WTC11 (cell line): Measurements from ENCODE around the gene ARID3B. TPM values are rescaled to one million over a fixed set of nuclear protein-coding genes. Genes with fewer than 3 reads are reported as not detected.

Experiments
- ATAC-seq: fragments of 200-7000 bp; cut with Tn5 transposase; 2 replicates; pipeline ENCODE4 v1.10.0; 2021; ENCODE audit warnings: mild to moderate bottlenecking, moderate library complexity
- CTCF ChIA-PET: fragments of 300-600 bp; sonication (Branson Sonifier 250); formaldehyde crosslinking; loops from one replicate; lab custom pipeline; 2021; ENCODE audit warnings: antibody characterized with exemption; lab: Charles Lee
- POLR2A ChIA-PET: fragments of 350-600 bp; sonication (Branson Sonifier 250); formaldehyde crosslinking; loops from one replicate; lab custom pipeline; 2021; ENCODE audit warnings: antibody characterized with exemption; lab: Charles Lee
- DNase-seq: peaks from one replicate; pipeline ENCODE4 v3.0.0; 2021; ENCODE audit warnings: low spot score
- H3K27ac Mint-ChIP-seq: 2 replicates; pipeline ENCODE4 v1.8.0; 2021; ENCODE audit warnings: mixed read lengths
- H3K27me3 Mint-ChIP-seq: 2 replicates; pipeline ENCODE4 v1.8.0; 2021; ENCODE audit warnings: low read depth, mild to moderate bottlenecking, moderate library complexity, mixed read lengths
- H3K36me3 Mint-ChIP-seq: 2 replicates; pipeline ENCODE4 v1.8.0; 2021; ENCODE audit warnings: mixed read lengths
- H3K4me1 Mint-ChIP-seq: 2 replicates; pipeline ENCODE4 v1.8.0; 2022; ENCODE audit warnings: mixed read lengths
- H3K4me3 Mint-ChIP-seq: 2 replicates; pipeline ENCODE4 v1.8.0; 2021; ENCODE audit warnings: mild to moderate bottlenecking, moderate library complexity, mixed read lengths
- H3K9me3 Mint-ChIP-seq: 2 replicates; pipeline ENCODE4 v1.8.0; 2021; ENCODE audit warnings: mixed read lengths
- AR ChIP-seq: fragments of 250-450 bp; sonication (Bioruptor Pico); IDR thresholded peaks from 2 replicates; pipeline ENCODE4 v1.9.0; 2021; ENCODE audit warnings: mild to moderate bottlenecking
- CBFB ChIP-seq: sonication (generic); formaldehyde crosslinking; IDR thresholded peaks from 2 replicates; pipeline ENCODE4 v1.8.1; 2022; ENCODE audit warnings: mild to moderate bottlenecking, low read depth, missing genetic modification reagents
- E2F1 ChIP-seq: sonication (generic); formaldehyde crosslinking; IDR thresholded peaks from 2 replicates; pipeline ENCODE4 v1.8.0; 2022; ENCODE audit warnings: mild to moderate bottlenecking, missing genetic modification reagents
- ESRRA ChIP-seq: sonication (generic); formaldehyde crosslinking; IDR thresholded peaks from 2 replicates; pipeline ENCODE4 v1.8.1; 2022; ENCODE audit warnings: mild to moderate bottlenecking, missing genetic modification reagents, borderline replicate concordance
- GRHL2 ChIP-seq: fragments of 250-450 bp; sonication (Bioruptor Pico); IDR thresholded peaks from 2 replicates; pipeline ENCODE4 v1.8.0; 2022; ENCODE audit warnings: mild to moderate bottlenecking, moderate library complexity; ENCODE audit not compliant: insufficient replicate concordance, severe bottlenecking
- HMGA2 ChIP-seq: fragments of 250-450 bp; sonication (Bioruptor Pico); IDR thresholded peaks from 2 replicates; pipeline ENCODE4 v1.4.0; 2021; ENCODE audit warnings: mild to moderate bottlenecking, moderate library complexity
- IRF1 ChIP-seq: sonication (generic); formaldehyde crosslinking; IDR thresholded peaks from 2 replicates; pipeline ENCODE4 v1.8.0; 2023; ENCODE audit warnings: missing genetic modification reagents
- IRF2 ChIP-seq: sonication (generic); formaldehyde crosslinking; IDR thresholded peaks from 2 replicates; pipeline ENCODE4 v1.8.0; 2022; ENCODE audit warnings: low read depth, missing genetic modification reagents, borderline replicate concordance
- JAZF1 ChIP-seq: fragments of 250-450 bp; sonication (Bioruptor Pico); IDR thresholded peaks from 2 replicates; pipeline ENCODE4 v1.9.0; 2021; ENCODE audit warnings: moderate library complexity, mild to moderate bottlenecking, inconsistent platforms
- KAT7 ChIP-seq: sonication (generic); formaldehyde crosslinking; IDR thresholded peaks from 2 replicates; pipeline ENCODE4 v1.8.1; 2023; ENCODE audit warnings: missing genetic modification reagents, mild to moderate bottlenecking, borderline replicate concordance
- NFYB ChIP-seq: sonication (generic); formaldehyde crosslinking; conservative IDR thresholded peaks from 2 replicates; pipeline ENCODE4 v1.8.0; 2022; ENCODE audit warnings: low read depth, missing genetic modification reagents
- NR1H2 ChIP-seq: sonication (generic); formaldehyde crosslinking; IDR thresholded peaks from 2 replicates; pipeline ENCODE4 v1.9.0; 2021; ENCODE audit warnings: mild to moderate bottlenecking, moderate library complexity, missing genetic modification reagents
- NR3C1 ChIP-seq: sonication (generic); formaldehyde crosslinking; conservative IDR thresholded peaks from 2 replicates; pipeline ENCODE4 v1.8.1; 2023; ENCODE audit warnings: low read depth, mild to moderate bottlenecking, missing genetic modification reagents
- OVOL2 ChIP-seq: fragments of 250-450 bp; sonication (Bioruptor Pico); IDR thresholded peaks from 2 replicates; pipeline ENCODE4 v1.9.0; 2021; ENCODE audit warnings: mild to moderate bottlenecking, borderline replicate concordance
- RELA ChIP-seq: sonication (generic); formaldehyde crosslinking; IDR thresholded peaks from 2 replicates; pipeline ENCODE4 v1.8.1; 2022; ENCODE audit warnings: missing genetic modification reagents, mild to moderate bottlenecking, borderline replicate concordance
- RORB ChIP-seq: fragments of 250-450 bp; sonication (Bioruptor Pico); IDR thresholded peaks from 2 replicates; pipeline ENCODE4 v1.9.0; 2021; ENCODE audit warnings: mild to moderate bottlenecking
- SMAD3 ChIP-seq: sonication (generic); formaldehyde crosslinking; IDR thresholded peaks from 2 replicates; pipeline ENCODE4 v1.8.0; 2022; ENCODE audit warnings: missing genetic modification reagents, mild to moderate bottlenecking, borderline replicate concordance
- ZNF121 ChIP-seq: sonication (generic); formaldehyde crosslinking; IDR thresholded peaks from 2 replicates; pipeline ENCODE4 v1.8.0; 2023; ENCODE audit warnings: missing genetic modification reagents
- total RNA-seq: library from RNA; stranded (reverse); gene quantifications from 3 replicates; pipeline ENCODE4 v1.2.3, GENCODE V29; 2021

The ARID3B gene
- total RNA-seq, 1 experiment from 2014 or later: 133 TPM

- H3K36me3 Mint-ChIP-seq: peaks cover 57% of the 10 kb centered on the region
- no peak overlapping the region for H3K4me3 Mint-ChIP-seq
- no peak overlapping the region for H3K27ac Mint-ChIP-seq
- DNase-seq (peak; percentile 50), ATAC-seq (peak; percentile 64)
- CTCF ChIA-PET: interaction anchor here (0.5 to 14.6 kb wide), 34 partner anchors 11 to 410 kb away, joined by 3 to 409 read pairs (median 6); partner anchors contain the start of genes ARID3B, CLK3, CSK and CYP1A1
- POLR2A ChIA-PET: interaction anchor here (1.1 kb wide), 1 partner anchor 130 kb away, joined by 3 read pairs; no protein-coding TSS in a partner anchor
- TF ChIP-seq GRHL2 (CRISPR knock-in tag): no peak
- 0 out of 2 replicates have a peak, but pooled peaks have one; percentile 42 for TF ChIP-seq RELA (CRISPR knock-in tag)
- no peak for TF ChIP-seq AR (CRISPR knock-in tag)
- TF ChIP-seq KAT7 (CRISPR knock-in tag): 0 out of 2 replicates have a peak, but pooled peaks have one; percentile 67
- no peak for TF ChIP-seq JAZF1
- H3K4me1 Mint-ChIP-seq: no peaks in the 10 kb centered on the region
- no peaks in the 10 kb centered on the region for H3K27me3 Mint-ChIP-seq
- no peaks in the 10 kb centered on the region for H3K9me3 Mint-ChIP-seq
Observed at GRCh38 chr15:74630284-74631086, 89.5 kb downstream of the ARID3B start.

- Mint-ChIP-seq H3K27ac (no peak overlapping the region), H3K4me1 (no peaks in the 10 kb centered on the region), H3K36me3 (peaks cover 51% of the 10 kb centered on the region), H3K27me3 (no peaks in the 10 kb centered on the region), H3K4me3 (no peak overlapping the region), H3K9me3 (no peaks in the 10 kb centered on the region)
- DNase-seq (no peak), ATAC-seq (no peak)
- ChIA-PET CTCF (interaction anchor here (0.5 to 14.6 kb wide), 35 partner anchors 11 to 640 kb away, joined by 3 to 409 read pairs (median 6); partner anchors contain the start of genes ARID3B, CLK3, CSK and CYP1A1), POLR2A (interaction anchor here (1.1 kb wide), 1 partner anchor 130 kb away, joined by 3 read pairs; no protein-coding TSS in a partner anchor)
- TF ChIP-seq IRF2 (CRISPR knock-in tag) (no peak), NR3C1 (CRISPR knock-in tag) (no peak), SMAD3 (CRISPR knock-in tag) (no peak), ZNF121 (CRISPR knock-in tag) (no peak), HMGA2 (CRISPR knock-in tag) (no peak), RORB (CRISPR knock-in tag) (no peak), NR1H2 (CRISPR knock-in tag) (no peak), CBFB (CRISPR knock-in tag) (no peak), ESRRA (CRISPR knock-in tag) (no peak), NFYB (CRISPR knock-in tag) (no peak), OVOL2 (CRISPR knock-in tag) (no peak), E2F1 (CRISPR knock-in tag) (no peak), IRF1 (CRISPR knock-in tag) (no peak)
Observed at GRCh38 chr15:74631087-74631385, 90.0 kb downstream of the ARID3B start.
